Measurements from ENCODE around the gene SEMA3D.

GRCh38 chr7:85014936-85015660 lies 171.8 kb downstream of the SEMA3D start:
- TF ChIP-seq EZH2 (IDR thresholded peaks at IDR 0.05; ENCODE audit: borderline replicate concordance, insufficient read depth, low read depth, low read length, poor library complexity, severe bottlenecking), result no peak
- TF ChIP-seq, protein P1, sequence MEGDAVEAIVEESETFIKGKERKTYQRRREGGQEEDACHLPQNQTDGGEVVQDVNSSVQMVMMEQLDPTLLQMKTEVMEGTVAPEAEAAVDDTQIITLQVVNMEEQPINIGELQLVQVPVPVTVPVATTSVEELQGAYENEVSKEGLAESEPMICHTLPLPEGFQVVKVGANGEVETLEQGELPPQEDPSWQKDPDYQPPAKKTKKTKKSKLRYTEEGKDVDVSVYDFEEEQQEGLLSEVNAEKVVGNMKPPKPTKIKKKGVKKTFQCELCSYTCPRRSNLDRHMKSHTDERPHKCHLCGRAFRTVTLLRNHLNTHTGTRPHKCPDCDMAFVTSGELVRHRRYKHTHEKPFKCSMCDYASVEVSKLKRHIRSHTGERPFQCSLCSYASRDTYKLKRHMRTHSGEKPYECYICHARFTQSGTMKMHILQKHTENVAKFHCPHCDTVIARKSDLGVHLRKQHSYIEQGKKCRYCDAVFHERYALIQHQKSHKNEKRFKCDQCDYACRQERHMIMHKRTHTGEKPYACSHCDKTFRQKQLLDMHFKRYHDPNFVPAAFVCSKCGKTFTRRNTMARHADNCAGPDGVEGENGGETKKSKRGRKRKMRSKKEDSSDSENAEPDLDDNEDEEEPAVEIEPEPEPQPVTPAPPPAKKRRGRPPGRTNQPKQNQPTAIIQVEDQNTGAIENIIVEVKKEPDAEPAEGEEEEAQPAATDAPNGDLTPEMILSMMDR (IDR thresholded peaks at IDR 0.05), result no peak

Measured in B cell (primary cell).